GM19193 (cell line): ENCODE data around the gene RAPSN.

Experiments used
- POLR2A ChIP-seq: IDR thresholded peaks from 4 replicates; pipeline ENCODE4 v1.6.1; 2011; ENCODE audit not compliant: insufficient read depth, insufficient read length; ENCODE audit errors: extremely low read depth

The RAPSN gene

GRCh38 chr11:47393163-47394049 lies 55.5 kb downstream of the RAPSN start:
- no peak for TF ChIP-seq POLR2A

- TF ChIP-seq POLR2A, result no peak
Measured at GRCh38 chr11:47392546-47393162, 56.3 kb downstream of the RAPSN start.

- TF ChIP-seq POLR2A, result no peak
Measured at GRCh38 chr11:47391711-47392432, 57.1 kb downstream of the RAPSN start.

- TF ChIP-seq POLR2A, result no peak
Measured at GRCh38 chr11:47391077-47391583, 57.8 kb downstream of the RAPSN start.

- no peak for TF ChIP-seq POLR2A
Measured at GRCh38 chr11:47390422-47390760, 58.5 kb downstream of the RAPSN start.

GRCh38 chr11:47389577-47390421 lies 59.1 kb downstream of the RAPSN start:
- TF ChIP-seq POLR2A, result no peak

- TF ChIP-seq POLR2A, result no peak
Measured at GRCh38 chr11:47388697-47389576, 60.0 kb downstream of the RAPSN start.

GRCh38 chr11:47387944-47388696 lies 60.8 kb downstream of the RAPSN start:
- TF ChIP-seq POLR2A, result no peak
